GM12878 (cell line): Measurements from ENCODE around the gene COL1A2. TPM values are rescaled to one million over a fixed set of nuclear protein-coding genes. Genes with fewer than 3 reads are reported as not detected.

Experiments used
- ATAC-seq: fragments of 200-7000 bp; cut with Tn5 transposase; 3 replicates; pipeline ENCODE4 v1.9.1; 2020; ENCODE audit warnings: mild to moderate bottlenecking, moderate library complexity
- BruUV-seq: library from RNA; stranded (reverse); fragments of 400-500 nt; replicated peaks from 2 replicates; lab custom pipeline; 2021; lab: Mats Ljungman, UMichigan
- CTCF ChIA-PET: fragments of 300-600 bp; sonication (Branson Sonifier 250); formaldehyde crosslinking; extraction: SDS; loops from one replicate; lab custom pipeline; 2021; ENCODE audit warnings: inconsistent platforms; lab: Yijun Ruan, JAX
- POLR2A ChIA-PET: fragments of 350-600 bp; formaldehyde crosslinking; extraction: SDS; loops from one replicate; lab custom pipeline; 2021; ENCODE audit warnings: inconsistent platforms; lab: Charles Lee
- RAD21 ChIA-PET: fragments of 300-600 bp; sonication (Branson Sonifier 250); formaldehyde crosslinking; loops from one replicate; lab custom pipeline; 2023; ENCODE audit warnings: antibody characterized with exemption; ENCODE audit not compliant: unreplicated experiment; lab: Charles Lee
- SMC1A ChIA-PET: fragments of 300-600 bp; sonication (Branson Sonifier 250); formaldehyde crosslinking; loops from one replicate; lab custom pipeline; 2023; ENCODE audit not compliant: unreplicated experiment, uncharacterized antibody; lab: Charles Lee
- DNase-seq: peaks from one replicate; pipeline ENCODE4 v3.0.0-alpha.2; 2011; ENCODE audit warnings: low read depth, low spot score
- FAIRE-seq: peaks from 3 replicates; lab custom pipeline; 2011; peaks lifted over from hg19 to GRCh38; lab: Jason Lieb, UNC
- H2AFZ ChIP-seq: 2 replicates; pipeline ENCODE4 v1.6.0; 2011; ENCODE audit warnings: low read depth, low read length, control low read depth; ENCODE audit not compliant: control insufficient read depth
- H3K27ac ChIP-seq: 2 replicates; pipeline ENCODE4 v1.5.1; 2011; ENCODE audit warnings: control low read depth; ENCODE audit not compliant: control insufficient read depth, insufficient read depth
- H3K27me3 ChIP-seq, 2 experiments: replicated peaks in 1 of 2; 2 replicates each; pipeline versions ENCODE4 v1.6.0 to v1.6.1; 2011; ENCODE audit warnings: low read length in 1 of 2; ENCODE audit not compliant: control insufficient read depth in 2 of 2, insufficient read depth in 2 of 2
- H3K36me3 ChIP-seq, 2 experiments: 2 replicates each; pipeline ENCODE4 v1.5.1; 2011; ENCODE audit warnings: low read length in 1 of 2; ENCODE audit not compliant: control insufficient read depth in 2 of 2, insufficient read depth in 2 of 2
- H3K4me1 ChIP-seq: 2 replicates; pipeline ENCODE4 v1.6.1; 2011; ENCODE audit warnings: mild to moderate bottlenecking, low read length, moderate library complexity, mixed read lengths; ENCODE audit not compliant: control insufficient read depth, insufficient read depth
- H3K4me2 ChIP-seq: 2 replicates; pipeline ENCODE4 v1.6.0; 2011; ENCODE audit warnings: control low read depth; ENCODE audit not compliant: control insufficient read depth, insufficient read depth
- H3K4me3 ChIP-seq: fragments of 200-600 bp; sonication (generic); 2 replicates; pipeline ENCODE4 v1.5.1; 2016
- H3K79me2 ChIP-seq: 2 replicates; pipeline ENCODE4 v1.6.0; 2011; ENCODE audit warnings: low read length; ENCODE audit not compliant: control insufficient read depth, insufficient read depth
- H3K9ac ChIP-seq: 2 replicates; pipeline ENCODE4 v1.8.0; 2011; ENCODE audit warnings: low read length, control low read depth, mixed read lengths; ENCODE audit not compliant: control insufficient read depth, insufficient read depth
- H3K9me3 ChIP-seq: replicated peaks from 3 replicates; pipeline ENCODE4 v1.5.1; 2011; ENCODE audit warnings: mild to moderate bottlenecking, low read length; ENCODE audit not compliant: control insufficient read depth, insufficient read depth
- H4K20me1 ChIP-seq: 2 replicates; pipeline ENCODE4 v1.6.0; 2011; ENCODE audit not compliant: control insufficient read depth, insufficient read depth
- BCL11A ChIP-seq: IDR thresholded peaks from 2 replicates; pipeline ENCODE4 v1.6.1; 2011; ENCODE audit warnings: low read depth, low read length
- CHD4 ChIP-seq: fragments of 200-600 bp; sonication (generic); IDR thresholded peaks from 2 replicates; pipeline ENCODE4 v1.6.1; 2016; ENCODE audit warnings: mild to moderate bottlenecking
- CTCF ChIP-seq, 3 experiments: IDR thresholded peaks in 2 of 3; conservative IDR thresholded peaks in 1 of 3; 2 replicates each; pipeline ENCODE4 v1.5.1; 2011; ENCODE audit warnings: low read depth in 3 of 3, low read length in 3 of 3, mild to moderate bottlenecking in 3 of 3, control low read depth in 2 of 3, moderate library complexity in 2 of 3, inconsistent platforms in 1 of 3, mixed read lengths in 1 of 3; ENCODE audit not compliant: control insufficient read depth in 2 of 3, insufficient read depth in 1 of 3; ENCODE audit errors: extremely low read depth in 1 of 3
- MLLT1 ChIP-seq: fragments of 450-650 bp; IDR thresholded peaks from 2 replicates; pipeline ENCODE4 v1.6.1; 2016; ENCODE audit warnings: mild to moderate bottlenecking
- MTA3 ChIP-seq: IDR thresholded peaks from 2 replicates; pipeline ENCODE4 v1.6.1; 2012; ENCODE audit warnings: low read length, inconsistent platforms, borderline replicate concordance
- NFIC ChIP-seq: IDR thresholded peaks from 2 replicates; pipeline ENCODE4 v1.6.1; 2012; ENCODE audit warnings: low read depth, mild to moderate bottlenecking, inconsistent platforms, low read length, moderate library complexity
- POLR2AphosphoS2 ChIP-seq: IDR thresholded peaks from 2 replicates; pipeline ENCODE4 v1.6.1; 2011; ENCODE audit warnings: low read depth, mild to moderate bottlenecking, low read length, improper control_type of control experiment, moderate library complexity
- SPI1 ChIP-seq: IDR thresholded peaks from 2 replicates; pipeline ENCODE4 v1.6.1; 2011; ENCODE audit warnings: low read depth, mild to moderate bottlenecking, low read length, moderate library complexity, borderline replicate concordance; ENCODE audit not compliant: insufficient read depth
- STAT3 ChIP-seq: IDR thresholded peaks from 2 replicates; pipeline ENCODE4 v1.6.1; 2011; ENCODE audit warnings: low read depth, low read length, improper control_type of control experiment
- ZBTB40 ChIP-seq: fragments of 450-650 bp; IDR thresholded peaks from 2 replicates; pipeline ENCODE4 v1.6.1; 2016; ENCODE audit warnings: mild to moderate bottlenecking, moderate library complexity, borderline replicate concordance
- ZNF207 ChIP-seq: fragments of 450-650 bp; IDR thresholded peaks from 2 replicates; pipeline ENCODE4 v1.6.1; 2014; ENCODE audit warnings: antibody characterized with exemption, mild to moderate bottlenecking, borderline replicate concordance
- WGBS: methylation state at CpG from one replicate; pipeline ENCODE4 v1.1.6; 2016; ENCODE audit warnings: low lambda C conversion rate; ENCODE audit not compliant: insufficient replicate concordance, insufficient coverage; ENCODE audit errors: missing lambda C conversion rate; 5-methylcytosine and 5-hydroxymethylcytosine counted together
- in situ Hi-C: fragments of 300-500 bp; cut with MboI; formaldehyde crosslinking; loops from 9 replicates; pipeline ENCODE4 v1.14.3; 2018; ENCODE audit warnings: mixed read lengths
- intact Hi-C: fragments of 100-400 bp; cut with micrococcal nuclease; formaldehyde crosslinking; loops from one replicate; pipeline ENCODE4 v1.14.2; 2022; ENCODE audit not compliant: unreplicated experiment
- polyA plus RNA-seq, 11 experiments: library from polyadenylated mRNA; depleted of rRNA in 4 of 11; unstranded in 6 of 11; stranded (reverse) in 5 of 11; fragments of >200 nt; fragmentation: Nextera tagmentation in 4 of 11; fragmentation: Illumina TruSeq in 1 of 11; extraction: Ambion mirVana in 4 of 11; extraction: Trizol in 1 of 11; gene quantifications; 1 replicate in 1 of 11; 2 replicates in 10 of 11; pipeline versions ENCODE4 v1.2.1 to v1.2.3, GENCODE V29; 2011 to 2016; ENCODE audit warnings: inconsistent platforms in 2 of 11, missing spikeins in 2 of 11, low read depth in 1 of 11
- total RNA-seq, 4 experiments: library from RNA; depleted of rRNA in 3 of 4; stranded (reverse); fragments of >200 nt in 3 of 4; fragmentation: Illumina TruSeq in 1 of 4; extraction: Trizol in 1 of 4; gene quantifications; 2 replicates each; pipeline versions ENCODE4 v1.2.1 to v1.2.3, GENCODE V29; 2013 to 2021

The COL1A2 gene
- total and polyA plus RNA-seq, 10 of the 15 experiments (the other 5 are each of a cell fraction or from before 2014, with no cell fraction given), result 0.03 to 2.5 (median 0.76) TPM; not detected in 4

- no peak for DNase-seq
- ChIA-PET CTCF (no interaction called here), SMC1A (no interaction called here), POLR2A (no interaction called here), RAD21 (no interaction called here)
- no peak for ATAC-seq
- H3K27ac ChIP-seq, result no peak overlapping the region
- H3K4me3 ChIP-seq, result no peak overlapping the region
- intact Hi-C loops (no loop called here), in situ Hi-C loops (no loop called here)
- H3K4me1 ChIP-seq, result no peaks in the 10 kb centered on the region
- H3K79me2 ChIP-seq, result no peaks in the 10 kb centered on the region
- no peaks in the 10 kb centered on the region for H3K27me3 ChIP-seq
- TF ChIP-seq STAT3, result no peak
- no peak for TF ChIP-seq BCL11A
- no peaks in the 10 kb centered on the region for H3K36me3 ChIP-seq
- FAIRE-seq, result no peak
- no peak overlapping the region for H3K4me2 ChIP-seq
- no peaks in the 10 kb centered on the region for H3K9me3 ChIP-seq
- no peaks in the 10 kb centered on the region for H4K20me1 ChIP-seq
- no peak overlapping the region for H3K9ac ChIP-seq
- BruUV-seq, result no TSS peak
- no peak overlapping the region for H2AFZ ChIP-seq
These were observed 14.4 kb upstream of the COL1A2 start for GRCh38 chr7:94380264-94380663.

GRCh38 chr7:94382132-94382531, 12.6 kb upstream of the COL1A2 start:
- H3K27ac ChIP-seq, result no peak overlapping the region
- no peaks in the 10 kb centered on the region for H3K36me3 ChIP-seq
- RAD21 ChIA-PET, result no interaction called here
- CTCF ChIA-PET, result no interaction called here
- no peaks in the 10 kb centered on the region for H3K27me3 ChIP-seq
- in situ Hi-C loops (no loop called here), intact Hi-C loops (no loop called here)
- no peak overlapping the region for H3K4me3 ChIP-seq
- no peak overlapping the region for H3K9ac ChIP-seq
- H3K9me3 ChIP-seq, result no peaks in the 10 kb centered on the region
- H3K4me2 ChIP-seq, result no peak overlapping the region
- H4K20me1 ChIP-seq, result no peaks in the 10 kb centered on the region
- H3K79me2 ChIP-seq, result no peaks in the 10 kb centered on the region
- FAIRE-seq (no peak), ATAC-seq (no peak), DNase-seq (no peak)
- SMC1A ChIA-PET, result no interaction called here
- 0% methylated on average over 3 of the region's 3 CpGs for WGBS
- no peak overlapping the region for H2AFZ ChIP-seq
- POLR2A ChIA-PET, result no interaction called here
- no TSS peak for BruUV-seq
- no peaks in the 10 kb centered on the region for H3K4me1 ChIP-seq
- no peak for TF ChIP-seq POLR2AphosphoS2
- no peak for TF ChIP-seq CHD4
- no peak for TF ChIP-seq SPI1
- TF ChIP-seq ZNF207, result no peak
- no peak for TF ChIP-seq NFIC
- TF ChIP-seq ZBTB40, result no peak
- no peak for TF ChIP-seq MTA3
- no peak for TF ChIP-seq CTCF (IDR thresholded peaks at IDR 0.05 in 2 of 3, conservative IDR thresholded peaks at IDR 0.05 in 1 of 3; ENCODE audit: control insufficient read depth in 2 of 3, extremely low read depth in 1 of 3, insufficient read depth in 1 of 3, low read depth in 3 of 3, low read length in 3 of 3)
- no peak for TF ChIP-seq MLLT1
